ENCODE results near the gene FILIP1. TPM values are rescaled to one million over a fixed set of nuclear protein-coding genes. Genes with fewer than 3 reads are reported as not detected.

The FILIP1 gene
- total and polyA plus RNA-seq, 9 donors: 1.1 to 7.1 (median 2.7) TPM

DNA sequence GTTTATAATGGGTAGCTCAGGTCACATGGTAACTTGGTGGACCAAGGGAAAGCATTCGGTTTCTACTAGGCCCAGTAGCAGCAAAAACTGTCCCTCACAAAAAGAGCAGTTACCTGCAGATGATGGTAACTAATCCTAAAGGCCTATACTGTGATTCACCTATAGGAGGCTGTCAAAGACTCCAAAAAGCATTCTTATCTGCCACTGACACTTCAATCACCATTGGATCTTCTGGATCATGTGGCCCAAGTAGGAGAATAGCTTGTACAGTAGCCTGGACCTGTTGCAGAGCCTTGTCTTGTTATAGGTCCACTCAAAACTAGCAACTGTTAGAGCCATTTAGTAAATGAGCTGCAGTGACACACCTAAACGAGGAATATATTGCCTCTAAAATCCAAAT is 23.2 kb upstream of the FILIP1 start:
- DNase-seq: no peak
- Histone ChIP-seq H3K4me1 (ENCODE audit: insufficient read depth) (no peaks in the 10 kb centered on the region), H3K36me3 (no peaks in the 10 kb centered on the region), H3K27ac (no peak overlapping the region), H3K9me3 (no peaks in the 10 kb centered on the region), H3K27me3 (no peaks in the 10 kb centered on the region), H3K4me3 (no peak overlapping the region)
- intact Hi-C loops (cut with DNase I): loop anchor here in 2 of 4 donors (10.0 kb wide), 1 partner anchor 212 kb away; no protein-coding TSS in a partner anchor
- WGBS, 3 donors: 36 to 44% (median 40%) methylated on average over 2 of the region's 2 CpGs
- TF ChIP-seq POLR2A (IDR thresholded peaks at IDR 0.05): no peak
- TF ChIP-seq, protein P1, sequence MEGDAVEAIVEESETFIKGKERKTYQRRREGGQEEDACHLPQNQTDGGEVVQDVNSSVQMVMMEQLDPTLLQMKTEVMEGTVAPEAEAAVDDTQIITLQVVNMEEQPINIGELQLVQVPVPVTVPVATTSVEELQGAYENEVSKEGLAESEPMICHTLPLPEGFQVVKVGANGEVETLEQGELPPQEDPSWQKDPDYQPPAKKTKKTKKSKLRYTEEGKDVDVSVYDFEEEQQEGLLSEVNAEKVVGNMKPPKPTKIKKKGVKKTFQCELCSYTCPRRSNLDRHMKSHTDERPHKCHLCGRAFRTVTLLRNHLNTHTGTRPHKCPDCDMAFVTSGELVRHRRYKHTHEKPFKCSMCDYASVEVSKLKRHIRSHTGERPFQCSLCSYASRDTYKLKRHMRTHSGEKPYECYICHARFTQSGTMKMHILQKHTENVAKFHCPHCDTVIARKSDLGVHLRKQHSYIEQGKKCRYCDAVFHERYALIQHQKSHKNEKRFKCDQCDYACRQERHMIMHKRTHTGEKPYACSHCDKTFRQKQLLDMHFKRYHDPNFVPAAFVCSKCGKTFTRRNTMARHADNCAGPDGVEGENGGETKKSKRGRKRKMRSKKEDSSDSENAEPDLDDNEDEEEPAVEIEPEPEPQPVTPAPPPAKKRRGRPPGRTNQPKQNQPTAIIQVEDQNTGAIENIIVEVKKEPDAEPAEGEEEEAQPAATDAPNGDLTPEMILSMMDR (IDR thresholded peaks at IDR 0.05): no peak
- TF ChIP-seq EP300 (IDR thresholded peaks at IDR 0.05): no peak

DNA sequence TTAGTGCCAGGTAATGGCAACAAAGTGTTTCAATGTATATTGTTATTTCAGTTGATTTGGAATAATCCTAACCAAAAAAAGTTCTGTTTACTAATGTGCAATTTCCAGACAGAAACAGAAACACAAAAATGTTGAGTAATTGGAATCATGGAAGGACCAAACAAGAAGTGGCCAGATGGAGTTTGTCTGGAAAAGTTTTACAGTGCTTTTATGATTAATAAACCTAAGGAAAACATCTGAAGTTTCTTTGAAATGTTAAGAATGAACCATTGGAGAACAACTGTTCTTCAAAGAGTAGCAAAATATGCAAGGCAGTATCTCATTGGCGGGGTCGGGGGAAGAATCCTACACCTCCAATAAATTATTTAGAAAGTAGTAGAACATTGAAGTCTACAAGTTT is 19.0 kb upstream of the FILIP1 start:
- DNase-seq: no peak
- no peaks in the 10 kb centered on the region for H3K36me3 ChIP-seq
- H3K27me3 ChIP-seq: no peaks in the 10 kb centered on the region
- H3K9me3 ChIP-seq: no peaks in the 10 kb centered on the region
- intact Hi-C loops (cut with DNase I): loop anchor here in 2 of 4 donors (10.0 kb wide), 1 partner anchor 208 kb away; no protein-coding TSS in a partner anchor
- no peak overlapping the region for H3K27ac ChIP-seq
- TF ChIP-seq EP300 (IDR thresholded peaks at IDR 0.05): no peak
- TF ChIP-seq, protein P1 (IDR thresholded peaks at IDR 0.05): no peak
- no peak for TF ChIP-seq POLR2A (IDR thresholded peaks at IDR 0.05)
- no peak overlapping the region for H3K4me3 ChIP-seq
- no peaks in the 10 kb centered on the region for H3K4me1 ChIP-seq (ENCODE audit: insufficient read depth)
- WGBS, 3 donors: 66 to 78% (median 67%) methylated on average over 2 of the region's 2 CpGs

DNA sequence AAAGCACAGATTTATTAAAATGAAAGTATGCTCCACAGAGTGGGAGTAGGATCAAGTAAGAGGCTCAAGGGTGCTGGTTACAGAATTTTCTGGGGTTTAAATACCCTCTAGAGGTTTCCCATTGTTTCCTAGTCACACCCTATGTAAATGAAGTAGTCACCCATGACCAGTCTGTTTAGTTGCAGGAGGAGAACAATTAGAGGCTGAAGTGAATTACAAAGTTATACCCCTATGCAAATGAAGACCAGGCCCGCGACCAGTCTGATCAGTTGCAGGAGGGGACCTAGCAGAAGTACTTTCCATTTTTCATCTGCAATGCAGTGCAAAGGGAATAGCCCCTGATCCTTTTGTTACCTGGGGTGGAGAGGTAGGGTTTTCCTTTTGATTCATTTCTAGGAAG is 11.8 kb upstream of the FILIP1 start:
- TF ChIP-seq, protein P1 (IDR thresholded peaks at IDR 0.05): no peak
- TF ChIP-seq POLR2A (IDR thresholded peaks at IDR 0.05) (no peak), EP300 (IDR thresholded peaks at IDR 0.05) (no peak)
- no peaks in the 10 kb centered on the region for H3K4me1 ChIP-seq (ENCODE audit: insufficient read depth)
- no peaks in the 10 kb centered on the region for H3K9me3 ChIP-seq
- DNase-seq: no peak
- H3K27ac ChIP-seq: no peak overlapping the region
- H3K27me3 ChIP-seq: no peaks in the 10 kb centered on the region
- intact Hi-C loops (cut with DNase I): no loop called here
- 80 to 94% (median 80%) methylated on average over 2 of the region's 2 CpGs for WGBS, 3 donors
- H3K36me3 ChIP-seq: no peaks in the 10 kb centered on the region
- no peak overlapping the region for H3K4me3 ChIP-seq

DNA sequence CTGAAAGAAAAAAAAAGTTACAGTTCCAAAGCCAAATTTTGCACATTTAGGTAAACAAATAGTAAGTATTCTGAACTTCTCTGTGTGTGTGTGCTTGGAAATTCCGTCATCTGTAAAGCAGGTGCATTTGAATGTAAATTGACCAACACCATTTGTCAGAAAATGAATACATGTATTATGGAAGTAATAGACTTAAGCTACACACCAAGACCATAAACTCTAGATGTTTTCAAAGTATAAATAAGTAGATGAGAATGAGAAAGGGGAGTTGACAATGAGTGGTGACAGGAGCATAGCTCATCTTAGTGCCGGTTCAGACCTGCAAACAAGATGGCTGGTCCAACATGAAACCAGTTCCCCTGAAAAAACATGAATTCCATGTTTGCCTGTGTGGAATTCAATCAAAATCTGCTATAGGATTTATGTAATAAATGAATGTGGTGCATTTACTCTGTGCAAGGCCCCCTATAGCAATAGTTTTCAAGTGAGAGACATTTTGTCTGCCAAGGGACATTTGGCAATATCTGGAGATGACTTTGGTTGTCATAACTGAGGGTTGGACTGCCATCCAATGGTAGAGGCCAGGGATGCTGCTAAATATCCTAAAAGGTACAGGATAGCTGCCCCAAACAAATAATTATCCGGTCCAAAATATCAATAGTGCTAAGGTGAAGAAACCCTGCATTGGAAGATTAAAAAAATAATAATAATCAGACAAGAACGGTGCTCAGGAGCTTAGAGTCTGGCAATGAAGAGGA is 11.0 kb upstream of the FILIP1 start:
- no peak for DNase-seq
- no peak for TF ChIP-seq POLR2A (IDR thresholded peaks at IDR 0.05)
- no peak for TF ChIP-seq EP300 (IDR thresholded peaks at IDR 0.05)
- TF ChIP-seq, protein P1 (IDR thresholded peaks at IDR 0.05): no peak
- Histone ChIP-seq H3K27me3 (no peaks in the 10 kb centered on the region), H3K4me3 (no peak overlapping the region), H3K4me1 (ENCODE audit: insufficient read depth) (no peaks in the 10 kb centered on the region), H3K27ac (no peak overlapping the region), H3K36me3 (no peaks in the 10 kb centered on the region), H3K9me3 (no peaks in the 10 kb centered on the region)
- intact Hi-C loops (cut with DNase I): no loop called here
- WGBS, 3 donors: 81 to 84% (median 83%) methylated on average over 4 of the region's 4 CpGs

Measured in ovary (tissue), 9 donors.